22Rv1 (cell line): ENCODE results near the gene GRAP2.

ENCODE experiments used
- CTCF ChIP-seq: fragments of 450-650 bp; IDR thresholded peaks from 2 replicates; pipeline ENCODE4 v1.5.1; 2017; ENCODE audit warnings: mild to moderate bottlenecking
- ZFX ChIP-seq: fragments of 450-650 bp; IDR thresholded peaks from 2 replicates; pipeline ENCODE4 v1.6.1; 2017; ENCODE audit warnings: antibody characterized with exemption, borderline replicate concordance

GRCh38 chr22:39947220-39948216, 46.6 kb downstream of the GRAP2 start:
- TF ChIP-seq CTCF: no peak
- no peak for TF ChIP-seq ZFX
